GDM1 (cell line): ENCODE results near the gene PWWP2B.
A peak's percentile ranks its signal among the peaks of the same experiment; 100 is the strongest.

Experiments used
- DNase-seq: peaks from one replicate; lab custom pipeline; 2025; lab: John Stamatoyannopoulos, UW

The PWWP2B gene

DNA sequence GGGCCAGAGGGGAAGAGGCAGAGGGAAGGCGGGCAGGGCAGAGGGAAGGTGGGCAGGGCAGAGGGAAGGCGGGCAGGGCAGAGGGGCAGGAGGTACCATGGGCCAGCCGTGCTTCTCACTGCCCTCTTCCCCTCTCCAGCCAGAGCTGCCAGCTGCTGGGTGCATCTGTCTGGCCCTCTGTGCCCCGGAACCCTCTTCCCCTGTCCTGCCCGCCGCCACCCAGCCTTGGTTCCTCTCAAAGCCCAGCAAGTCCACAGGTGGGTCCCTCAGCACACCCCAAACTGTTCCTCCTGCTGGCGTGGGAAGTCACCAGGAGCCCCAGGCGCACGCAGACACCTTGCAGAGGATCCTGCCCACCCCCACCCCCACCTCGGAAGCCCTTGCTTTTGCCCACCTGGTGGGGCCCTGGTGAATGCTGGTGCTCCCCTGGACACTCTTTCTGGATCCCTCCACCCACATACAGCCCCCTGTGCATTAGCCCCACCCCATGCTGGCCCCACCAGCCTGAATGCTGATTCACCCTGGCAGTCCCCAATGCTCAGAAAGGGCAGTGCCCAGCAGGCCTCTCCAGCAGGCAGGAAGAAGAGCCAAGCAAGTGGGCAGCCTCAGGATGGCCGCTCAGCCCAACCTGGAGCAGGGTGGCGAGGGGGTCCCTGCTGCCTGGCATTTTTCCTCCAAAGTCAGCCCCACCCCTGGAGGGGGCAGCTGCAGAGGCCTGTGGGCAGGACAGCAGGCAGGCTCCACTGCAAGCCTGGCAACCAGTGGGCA, 1.9 kb upstream of the PWWP2B start:
- no peak for DNase-seq

DNA sequence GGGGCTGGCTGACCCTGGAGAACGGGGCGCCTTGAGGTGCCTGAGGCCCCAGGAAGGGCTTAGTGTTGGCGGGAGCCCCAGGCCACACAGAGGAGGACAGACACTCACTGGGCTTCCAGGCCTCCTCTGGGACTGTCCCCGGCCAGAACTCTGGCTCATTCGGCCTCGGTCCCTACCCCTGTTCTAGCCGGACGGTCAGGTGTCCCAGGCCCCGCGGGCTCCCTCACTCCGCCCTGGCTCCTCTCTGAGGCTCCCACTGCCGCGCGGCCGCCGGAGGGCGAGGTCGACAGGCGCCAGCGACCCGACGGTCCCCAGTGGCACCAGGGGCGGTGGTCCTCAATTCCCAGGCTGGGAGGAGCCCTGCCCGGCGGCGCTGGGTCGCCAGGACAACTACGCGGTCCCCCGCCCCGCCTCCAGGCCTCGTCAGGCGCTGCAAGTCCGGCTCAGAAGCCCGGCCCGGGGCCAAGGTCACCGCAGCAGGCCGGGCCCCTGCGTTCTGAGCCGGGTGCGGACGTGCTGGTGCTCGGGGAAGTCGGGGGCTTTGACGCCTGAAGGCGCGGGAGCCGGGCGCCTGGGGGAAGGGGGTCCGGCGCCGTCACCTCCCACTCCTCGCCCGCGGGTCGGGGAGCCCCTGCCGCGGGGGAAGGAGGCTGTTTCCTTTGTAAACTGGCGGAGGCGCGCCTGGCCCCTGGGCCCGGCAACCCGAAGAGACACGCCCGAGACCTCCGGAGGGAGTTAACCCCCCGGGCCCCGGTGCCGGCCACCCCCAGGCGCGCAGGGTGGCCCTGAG, 1.1 kb upstream of the PWWP2B start:
- DNase-seq: no peak

DNA sequence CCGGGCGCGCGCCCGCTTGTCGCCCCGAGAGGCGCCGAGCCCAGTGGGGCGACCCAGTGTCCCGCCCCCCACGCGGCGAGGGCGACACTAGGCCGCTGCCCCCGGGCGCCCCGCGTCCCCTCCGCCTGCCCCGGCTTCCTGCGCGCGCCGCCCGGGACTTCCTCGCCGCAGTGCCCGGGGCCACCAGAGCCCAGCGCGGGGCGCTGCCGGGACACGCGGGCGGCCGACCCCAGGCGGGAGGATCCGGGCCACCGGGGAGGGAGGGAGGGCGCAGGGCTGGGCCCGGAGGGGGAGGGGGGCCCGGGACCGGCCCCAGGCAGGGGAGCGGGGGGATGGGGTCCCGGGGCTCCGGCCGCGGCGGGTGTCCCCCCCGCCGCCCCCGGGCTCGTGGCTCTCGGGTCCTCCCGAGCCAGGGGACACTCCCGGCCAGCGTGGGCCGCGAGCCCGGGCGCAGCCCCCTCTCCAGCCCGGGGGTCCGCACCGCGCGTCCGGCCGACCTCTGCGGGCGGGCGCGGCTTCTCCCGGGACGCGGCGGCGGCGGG, 435 bp upstream of the PWWP2B start:
- peak; percentile 40 for DNase-seq

- DNase-seq: no peak
These were observed 918 bp downstream of the PWWP2B start for GRCh38 chr10:132397671-132398565.

GRCh38 chr10:132398566-132398991, 1.6 kb downstream of the PWWP2B start:
- no peak for DNase-seq

DNA sequence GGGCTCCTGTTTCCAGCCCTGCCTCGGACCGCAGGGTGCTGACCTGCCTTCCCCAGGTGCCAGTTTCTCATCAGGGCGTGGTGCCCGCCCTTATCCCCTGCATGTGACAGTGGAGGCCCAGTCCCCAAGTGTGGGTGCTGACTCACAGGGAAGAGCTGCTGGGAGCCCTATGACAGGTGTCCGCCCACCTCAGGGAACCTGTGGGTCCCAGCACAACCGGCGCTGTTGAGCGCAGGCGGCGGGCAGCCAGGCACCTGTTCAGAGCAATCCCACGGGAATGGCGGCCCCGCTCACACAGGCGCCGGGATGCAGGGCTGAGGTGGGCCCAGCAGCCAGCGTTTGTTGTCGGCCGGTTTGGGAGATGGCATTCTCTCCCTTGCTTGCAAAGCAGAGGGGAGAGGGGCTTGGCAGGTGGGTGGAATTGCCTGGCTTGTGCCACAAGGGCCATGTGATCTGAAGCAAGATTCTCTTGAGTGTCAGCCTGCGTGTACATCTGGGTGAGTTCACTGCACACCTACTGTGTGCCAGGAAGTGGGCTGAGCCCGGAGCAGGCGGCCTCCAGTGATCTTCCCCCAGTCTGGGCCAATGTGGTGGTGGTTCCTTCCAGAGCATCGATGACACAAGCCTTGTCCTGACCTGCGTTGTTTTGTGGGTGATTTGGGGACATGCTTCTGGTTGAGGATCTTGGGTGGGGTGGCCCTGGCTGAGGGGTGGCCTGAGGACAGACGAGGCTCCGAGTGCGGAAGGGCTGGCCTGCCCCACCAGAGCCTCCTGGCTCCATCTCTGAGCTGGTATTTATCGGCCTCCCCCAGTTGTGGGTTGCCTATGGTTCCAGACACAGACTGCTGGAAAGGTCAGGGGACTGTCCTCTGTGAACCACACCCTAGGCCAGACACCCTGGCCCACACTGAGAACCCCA, 2.4 kb downstream of the PWWP2B start:
- no peak for DNase-seq

GRCh38 chr10:132400041-132400546, 3.1 kb downstream of the PWWP2B start:
- no peak for DNase-seq

- peak; percentile 55 for DNase-seq
These were observed 3.6 kb downstream of the PWWP2B start for GRCh38 chr10:132400547-132401151.

GRCh38 chr10:132401401-132402118, 4.6 kb downstream of the PWWP2B start:
- DNase-seq: no peak

DNA sequence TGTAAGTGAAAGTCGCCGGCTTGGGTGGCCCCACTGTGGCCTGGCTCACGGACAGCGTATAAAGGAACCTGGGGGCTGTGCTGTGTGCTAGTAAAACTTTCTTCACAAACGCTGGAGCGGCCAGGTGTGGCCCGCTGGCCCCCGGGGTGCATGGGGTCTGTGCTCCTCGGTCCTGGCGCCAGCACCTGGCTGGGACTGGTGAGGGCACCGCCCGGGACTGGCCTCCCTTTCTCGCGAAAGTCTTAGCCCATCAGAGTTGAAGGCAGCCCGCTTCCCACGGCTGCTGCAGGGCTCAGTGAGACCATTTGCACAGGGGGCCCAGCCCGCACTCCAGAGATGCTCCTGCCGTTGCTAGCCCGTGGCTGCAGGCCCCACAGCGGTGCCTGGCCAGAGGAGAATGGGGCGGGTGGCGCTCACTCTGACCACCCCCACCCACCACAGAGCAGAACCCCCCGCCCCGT, 5.8 kb downstream of the PWWP2B start:
- DNase-seq: no peak

GRCh38 chr10:132403511-132404168, 6.6 kb downstream of the PWWP2B start:
- DNase-seq: no peak

- no peak for DNase-seq
These were observed 7.3 kb downstream of the PWWP2B start for GRCh38 chr10:132404169-132404880.

DNA sequence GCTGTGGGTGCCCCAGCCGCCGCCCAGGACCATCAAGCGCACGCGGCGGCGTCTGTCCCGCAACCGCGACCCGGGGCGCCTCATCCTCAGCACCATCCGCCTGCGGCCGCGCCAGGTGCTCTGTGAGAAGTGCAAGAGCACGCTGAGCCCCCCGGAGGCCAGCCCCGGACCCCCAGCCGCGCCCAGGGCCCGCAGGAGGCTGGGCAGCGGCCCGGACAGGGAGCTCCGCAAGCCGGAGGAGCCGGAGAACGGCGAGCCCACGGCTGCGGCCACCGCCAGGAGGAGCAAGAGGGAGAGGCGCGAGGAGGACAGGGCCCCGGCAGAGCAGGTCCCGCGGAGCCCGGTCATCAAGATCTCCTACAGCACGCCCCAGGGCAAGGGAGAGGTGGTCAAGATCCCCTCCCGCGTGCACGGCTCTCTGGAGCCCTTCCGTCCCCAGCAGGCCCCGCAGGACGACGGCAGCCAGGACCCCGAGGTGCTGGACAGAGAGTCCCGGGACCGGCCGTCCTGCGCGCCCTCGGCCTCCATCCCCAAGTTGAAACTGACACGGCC, 8.0 kb downstream of the PWWP2B start:
- no peak for DNase-seq

DNA sequence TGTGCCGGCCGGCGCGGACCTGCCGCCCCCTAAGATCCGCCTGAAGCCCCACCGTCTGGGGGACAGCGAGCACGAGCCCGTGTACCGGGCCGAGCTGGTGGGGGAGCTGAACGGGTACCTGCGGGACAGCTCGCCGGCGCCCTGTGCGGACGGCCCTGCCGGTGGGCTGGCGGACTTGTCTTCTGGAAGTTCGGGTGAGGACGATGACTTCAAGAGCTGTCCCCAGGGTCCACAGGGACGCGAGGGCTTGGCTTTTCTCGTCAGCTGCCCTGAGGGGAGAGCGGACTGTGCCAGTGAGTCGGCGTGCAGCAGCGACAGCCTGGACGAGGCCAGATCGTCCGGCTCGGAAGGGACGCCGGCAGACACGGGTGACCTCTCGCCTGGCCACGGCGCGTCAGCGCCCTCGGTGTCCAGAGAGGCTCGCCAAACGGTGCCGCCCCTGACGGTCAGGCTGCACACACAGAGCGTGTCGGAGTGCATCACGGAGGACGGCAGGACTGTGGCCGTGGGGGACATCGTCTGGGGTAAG, 8.5 kb downstream of the PWWP2B start:
- no peak for DNase-seq

- DNase-seq: no peak
These were observed 9.2 kb downstream of the PWWP2B start for GRCh38 chr10:132406181-132406580.

- no peak for DNase-seq
These were observed 9.8 kb downstream of the PWWP2B start for GRCh38 chr10:132406750-132407149.

- no peak for DNase-seq
These were observed 10.3 kb downstream of the PWWP2B start for GRCh38 chr10:132407243-132407746.
